H9 (cell line): Measurements from ENCODE around the gene LSG1. TPM values are rescaled to one million over a fixed set of nuclear protein-coding genes. Genes with fewer than 3 reads are reported as not detected.

ENCODE experiments used
- DNase-seq: peaks from one replicate; pipeline ENCODE4 v3.0.0-alpha.2; 2017
- H2AFZ ChIP-seq: one replicate; pipeline ENCODE4 v1.6.1; 2013; ENCODE audit warnings: mild to moderate bottlenecking, low read length, control low read depth, moderate library complexity
- H2AK5ac ChIP-seq: 2 replicates; pipeline ENCODE4 v1.6.1; 2013; ENCODE audit warnings: low read length, control low read depth, mixed read lengths; ENCODE audit not compliant: insufficient read length
- H2BK120ac ChIP-seq: one replicate; pipeline ENCODE4 v1.6.1; 2013; ENCODE audit warnings: low read depth, mild to moderate bottlenecking, low read length, control low read depth, inconsistent platforms; ENCODE audit not compliant: poor library complexity, severe bottlenecking
- H2BK12ac ChIP-seq: 2 replicates; pipeline ENCODE4 v1.6.1; 2013; ENCODE audit warnings: low read length, control low read depth, mixed read lengths, low read depth; ENCODE audit not compliant: insufficient read length
- H2BK15ac ChIP-seq: 2 replicates; pipeline ENCODE4 v1.6.1; 2013; ENCODE audit warnings: low read depth, low read length, control low read depth
- H2BK20ac ChIP-seq: one replicate; pipeline ENCODE4 v1.6.1; 2013; ENCODE audit warnings: low read depth, mild to moderate bottlenecking, low read length, control low read depth, inconsistent platforms; ENCODE audit not compliant: poor library complexity, severe bottlenecking
- H2BK5ac ChIP-seq: 2 replicates; pipeline ENCODE4 v1.6.1; 2013; ENCODE audit warnings: low read length, control low read depth, mixed read lengths; ENCODE audit not compliant: insufficient read length
- H3K14ac ChIP-seq: 2 replicates; pipeline ENCODE4 v1.6.1; 2013; ENCODE audit warnings: low read length, control low read depth; ENCODE audit not compliant: insufficient read depth
- H3K18ac ChIP-seq: 2 replicates; pipeline ENCODE4 v1.6.1; 2013; ENCODE audit warnings: low read depth, mild to moderate bottlenecking, mixed read lengths, low read length, control low read depth; ENCODE audit not compliant: insufficient read length
- H3K23ac ChIP-seq: 2 replicates; pipeline ENCODE4 v1.6.1; 2013; ENCODE audit warnings: low read length, control low read depth, mixed read lengths, low read depth; ENCODE audit not compliant: insufficient read length
- H3K23me2 ChIP-seq: 2 replicates; pipeline ENCODE4 v1.6.1; 2013; ENCODE audit warnings: low read depth, mild to moderate bottlenecking, mixed read lengths, low read length, control low read depth; ENCODE audit not compliant: insufficient read length, poor library complexity, severe bottlenecking
- H3K27ac ChIP-seq: 2 replicates; pipeline ENCODE4 v1.5.1; 2013; ENCODE audit warnings: low read length, control low read depth, mixed read lengths, low read depth; ENCODE audit not compliant: insufficient read length
- H3K27me3 ChIP-seq: 2 replicates; pipeline ENCODE4 v1.6.1; 2013; ENCODE audit warnings: low read length, control low read depth, inconsistent platforms; ENCODE audit not compliant: insufficient read depth
- H3K4ac ChIP-seq: 2 replicates; pipeline ENCODE4 v1.6.1; 2013; ENCODE audit warnings: low read depth, mild to moderate bottlenecking, control low read depth, inconsistent platforms, low read length, moderate library complexity
- H3K4me1 ChIP-seq: 2 replicates; pipeline ENCODE4 v1.6.1; 2013; ENCODE audit warnings: low read length, control low read depth, inconsistent platforms; ENCODE audit not compliant: insufficient read depth
- H3K4me2 ChIP-seq: 2 replicates; pipeline ENCODE4 v1.6.1; 2013; ENCODE audit warnings: low read length, control low read depth, mixed read lengths; ENCODE audit not compliant: insufficient read length, insufficient read depth
- H3K56ac ChIP-seq: 2 replicates; pipeline ENCODE4 v1.6.1; 2013; ENCODE audit warnings: low read depth, mild to moderate bottlenecking, mixed read lengths, low read length, control low read depth; ENCODE audit not compliant: insufficient read length
- H3K79me1 ChIP-seq: 2 replicates; pipeline ENCODE4 v1.6.1; 2013; ENCODE audit warnings: low read depth, mild to moderate bottlenecking, moderate library complexity, low read length, control low read depth, inconsistent platforms; ENCODE audit not compliant: insufficient read depth, poor library complexity, severe bottlenecking
- H3K79me2 ChIP-seq: 2 replicates; pipeline ENCODE4 v1.6.1; 2013; ENCODE audit warnings: low read length, control low read depth, inconsistent platforms; ENCODE audit not compliant: insufficient read depth
- H3K9ac ChIP-seq: 2 replicates; pipeline ENCODE4 v1.6.1; 2013; ENCODE audit warnings: low read length, control low read depth, mixed read lengths; ENCODE audit not compliant: insufficient read length; ENCODE audit errors: extremely low read depth
- H3K9me3 ChIP-seq: one replicate; pipeline ENCODE4 v1.6.1; 2013; ENCODE audit warnings: low read depth, low read length, inconsistent platforms; ENCODE audit not compliant: control insufficient read depth
- H3T11ph ChIP-seq: one replicate; pipeline ENCODE4 v1.6.1; 2013; ENCODE audit warnings: mild to moderate bottlenecking, low read length, control low read depth, inconsistent platforms
- H4K20me1 ChIP-seq: one replicate; pipeline ENCODE4 v1.6.1; 2013; ENCODE audit not compliant: control insufficient read depth, insufficient read length, insufficient read depth
- H4K5ac ChIP-seq: 2 replicates; pipeline ENCODE4 v1.6.1; 2013; ENCODE audit warnings: low read depth, mild to moderate bottlenecking, mixed read lengths, low read length, control low read depth; ENCODE audit not compliant: insufficient read length
- H4K8ac ChIP-seq: replicated peaks from 2 replicates; pipeline ENCODE4 v1.6.1; 2013; ENCODE audit warnings: low read length, control low read depth, mixed read lengths, low read depth; ENCODE audit not compliant: insufficient read length
- H4K91ac ChIP-seq: 2 replicates; pipeline ENCODE4 v1.6.1; 2013; ENCODE audit warnings: low read depth, mild to moderate bottlenecking, moderate library complexity, mixed read lengths, low read length, control low read depth; ENCODE audit not compliant: insufficient read length
- H3K27ac Mint-ChIP-seq, 3 experiments: 2 replicates in 2 of 3; 3 replicates in 1 of 3; pipeline ENCODE4 v1.8.0; 2020 to 2021; ENCODE audit warnings: mixed read lengths in 3 of 3, mild to moderate bottlenecking in 1 of 3, moderate library complexity in 1 of 3
- H3K27me3 Mint-ChIP-seq: 2 replicates; pipeline ENCODE4 v1.8.0; 2021; ENCODE audit warnings: low read depth, mild to moderate bottlenecking, moderate library complexity, mixed read lengths
- H3K36me3 Mint-ChIP-seq, 3 experiments: 2 replicates in 2 of 3; 3 replicates in 1 of 3; pipeline ENCODE4 v1.8.0; 2020 to 2021; ENCODE audit warnings: low read depth in 3 of 3, mixed read lengths in 3 of 3; ENCODE audit not compliant: insufficient read depth in 1 of 3
- H3K4me1 Mint-ChIP-seq, 2 experiments: 2 replicates each; pipeline ENCODE4 v1.8.0; 2020; ENCODE audit warnings: mixed read lengths in 2 of 2
- H3K4me3 Mint-ChIP-seq, 2 experiments: 2 replicates in 1 of 2; 3 replicates in 1 of 2; pipeline ENCODE4 v1.8.0; 2020 to 2021; ENCODE audit warnings: mild to moderate bottlenecking in 2 of 2, mixed read lengths in 2 of 2, moderate library complexity in 1 of 2
- H3K9me3 Mint-ChIP-seq, 2 experiments: 2 replicates in 1 of 2; 3 replicates in 1 of 2; pipeline ENCODE4 v1.8.0; 2020; ENCODE audit warnings: mild to moderate bottlenecking in 2 of 2, mixed read lengths in 2 of 2, moderate library complexity in 1 of 2
- CTCF ChIP-seq: fragments of 200-600 bp; sonication (generic); conservative IDR thresholded peaks from 3 replicates; pipeline ENCODE4 v1.8.0; 2021; ENCODE audit warnings: antibody characterized with exemption, mild to moderate bottlenecking
- WGBS: extraction: QIAGEN DNeasy Blood & Tissue Kit; methylation state at CpG from one replicate; pipeline ENCODE4 v1.1.7; 2013; ENCODE audit warnings: missing lambda C conversion rate, low lambda C conversion rate, mixed read lengths; ENCODE audit not compliant: insufficient read length; ENCODE audit errors: extremely low coverage; 5-methylcytosine and 5-hydroxymethylcytosine counted together
- total RNA-seq: library from RNA; stranded (reverse); gene quantifications from 2 replicates; pipeline ENCODE4 v1.2.1, GENCODE V29; 2021

LSG1 gene
- total RNA-seq, 1 experiment from 2014 or later = 63.3 TPM

- H3K23ac ChIP-seq = no peak overlapping the region
- no peaks in the 10 kb centered on the region for H3K9me3 ChIP-seq
- H2BK5ac ChIP-seq = no peak overlapping the region
- TF ChIP-seq CTCF = no peak
- H3K9me3 Mint-ChIP-seq = no peaks in the 10 kb centered on the region; a peak in 1 of 5 replicates
- H3K4me3 Mint-ChIP-seq = no peak overlapping the region
- no peak overlapping the region for H4K5ac ChIP-seq
- no peak overlapping the region for H3T11ph ChIP-seq
- H3K4me1 Mint-ChIP-seq = peaks cover 11 to 19% of the 10 kb centered on the region in 2 experiments
- peaks cover 24 to 76% (median 45%) of the 10 kb centered on the region in 3 experiments; a peak in 6 of 7 replicates for H3K36me3 Mint-ChIP-seq
- H2BK12ac ChIP-seq = no peak overlapping the region
- no peaks in the 10 kb centered on the region for H3K27me3 Mint-ChIP-seq
- H2AK5ac ChIP-seq = no peak overlapping the region
- no CpG with 5 or more reads among the region's 7 CpGs for WGBS
- H3K27ac ChIP-seq = no peak overlapping the region
- no peaks in the 10 kb centered on the region for H4K20me1 ChIP-seq
- H2AFZ ChIP-seq = no peak overlapping the region
- H3K79me2 ChIP-seq = no peaks in the 10 kb centered on the region; the same call in 1 of the 2 replicates
- no peak overlapping the region for H3K14ac ChIP-seq
- H4K91ac ChIP-seq = no peak overlapping the region
- no peak overlapping the region for H2BK120ac ChIP-seq
- H2BK20ac ChIP-seq = no peak overlapping the region
- no peaks in the 10 kb centered on the region for H3K79me1 ChIP-seq
- peaks cover 3% of the 10 kb centered on the region; the same call in 1 of the 2 replicates for H3K4me1 ChIP-seq
- no peak overlapping the region for H3K4me2 ChIP-seq
- no peak overlapping the region for H3K4ac ChIP-seq
- no peaks in the 10 kb centered on the region for H3K23me2 ChIP-seq
- no peak overlapping the region for H2BK15ac ChIP-seq
- H3K56ac ChIP-seq = no peak overlapping the region
- no peak overlapping the region for H3K9ac ChIP-seq
- no peak for DNase-seq
- H3K27ac Mint-ChIP-seq = no peak overlapping the region
- H3K27me3 ChIP-seq = no peaks in the 10 kb centered on the region
- H4K8ac ChIP-seq = no peak overlapping the region
- H3K18ac ChIP-seq = no peak overlapping the region
Measured at GRCh38 chr3:194657439-194657838, 14.6 kb downstream of the LSG1 start.
